GM18873 (cell line): ENCODE data around the gene HARS1.
"Not testable (repeated sequence)": the region's sequence is repeated elsewhere in the genome, so short reads cannot be mapped to it uniquely, and the experiment has no call there.

Experiments
- ATAC-seq: cut with Tn5 transposase; IDR thresholded peaks from one replicate; pipeline ENCODE4 v1.9.1; 2021; ENCODE audit warnings: mild to moderate bottlenecking, moderate library complexity, moderate number of reproducible peaks; ENCODE audit not compliant: unreplicated experiment, low FRiP score

HARS1 gene

DNA sequence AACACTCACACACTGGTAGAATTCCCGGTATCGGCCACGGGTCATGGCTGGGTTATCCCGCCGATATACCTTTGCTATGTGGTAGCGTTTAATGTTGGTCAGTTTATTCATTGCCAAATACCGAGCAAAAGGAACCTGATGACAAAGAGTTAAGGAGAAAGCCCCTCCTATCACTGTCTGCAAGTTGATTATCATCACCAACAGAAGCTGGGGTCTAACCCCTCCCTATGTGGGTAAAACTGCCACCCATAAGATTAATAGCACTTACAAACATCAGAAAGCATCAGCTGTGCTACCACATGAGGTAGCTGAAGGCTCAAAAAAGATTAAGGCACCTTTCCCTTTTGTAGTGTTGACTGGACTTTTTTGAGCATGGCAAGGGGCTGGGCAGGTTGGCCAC, 12.2 kb downstream of the HARS1 start:
- no peak for ATAC-seq

DNA sequence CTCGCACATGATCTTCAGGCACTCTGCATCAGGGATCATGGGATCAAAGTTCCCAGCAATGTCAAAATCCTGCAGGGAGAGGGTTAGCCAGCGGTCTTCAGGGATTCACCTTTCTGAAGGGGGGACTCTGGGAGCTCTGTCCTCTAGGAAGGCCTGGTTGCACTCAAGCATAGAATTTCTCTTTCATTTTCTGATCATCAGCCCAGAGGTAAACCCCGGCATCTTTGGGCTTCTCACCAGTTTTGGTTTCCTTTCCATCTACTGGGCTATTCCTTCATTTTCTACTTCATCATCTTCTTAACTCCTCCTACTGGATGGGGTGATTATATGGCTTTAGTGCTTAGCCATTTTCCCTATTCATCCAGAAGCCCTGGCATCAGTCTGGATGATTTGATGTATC, 13.2 kb downstream of the HARS1 start:
- ATAC-seq = no peak

- ATAC-seq = no peak
These were observed 16.5 kb downstream of the HARS1 start for GRCh38 chr5:140674629-140675028.

DNA sequence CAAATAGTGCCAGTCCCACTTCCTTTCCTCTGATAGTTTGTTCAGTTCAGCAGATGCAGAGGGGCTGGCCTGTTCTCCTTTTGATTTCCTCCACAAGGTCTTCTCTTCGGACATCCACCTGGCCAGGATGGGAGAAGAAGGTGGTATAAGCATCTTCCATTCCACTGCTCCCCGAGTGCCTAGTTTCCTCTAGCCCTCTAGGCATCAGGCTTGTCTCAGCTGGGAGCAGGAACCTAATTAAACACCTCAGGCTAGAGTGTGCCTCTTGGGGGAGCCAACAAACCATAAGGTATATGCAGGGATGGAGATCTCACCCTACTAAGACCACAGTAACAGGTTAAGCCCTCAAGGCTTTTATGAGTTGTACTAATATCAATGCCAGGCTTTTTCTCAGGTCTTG, 17.0 kb downstream of the HARS1 start:
- no peak for ATAC-seq

DNA sequence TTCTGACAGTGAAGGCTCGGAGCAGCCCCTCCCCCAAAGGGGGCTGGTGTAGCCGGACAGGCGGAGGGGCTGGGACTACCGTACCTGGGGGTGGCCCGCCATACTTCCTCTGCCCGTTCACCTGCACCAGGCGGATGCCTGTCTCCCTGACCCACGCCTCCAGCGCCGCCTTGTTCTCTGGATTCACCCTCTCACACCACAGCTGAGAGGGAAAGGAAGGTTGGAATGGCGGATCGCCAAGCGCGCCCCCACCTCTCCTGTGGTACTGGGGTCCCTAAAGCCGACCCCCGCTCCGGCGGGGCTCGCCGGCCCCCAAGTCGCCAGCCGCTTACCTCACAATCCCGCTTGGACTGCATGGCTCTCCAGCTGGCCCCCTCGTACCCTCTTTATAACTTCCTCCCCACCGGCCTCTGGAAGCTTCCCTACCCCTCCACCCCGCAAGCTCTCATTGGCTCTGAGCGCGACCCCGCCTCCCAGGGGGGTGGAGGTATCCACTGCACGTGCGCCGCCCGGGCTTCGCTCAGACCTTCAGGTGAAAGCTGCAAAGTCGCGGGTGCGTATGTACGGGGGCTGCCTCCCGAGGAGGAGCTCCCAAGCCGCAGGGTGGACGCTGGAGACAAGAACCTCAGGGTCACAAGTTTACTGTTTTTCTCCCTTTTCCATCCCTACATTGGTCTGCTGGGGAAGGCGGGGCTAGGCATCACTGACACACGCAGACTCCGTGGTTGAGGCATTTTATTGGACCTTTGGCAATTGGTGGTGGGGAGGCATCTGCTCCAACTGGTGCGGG, 17.8 kb downstream of the HARS1 start, which contains the start of gene DND1:
TSS of gene DND1 (minus strand) at position 390 of the 790 bp plus-strand sequence. CDS start at position 356, 34 bp downstream.
- no peak for ATAC-seq

DNA sequence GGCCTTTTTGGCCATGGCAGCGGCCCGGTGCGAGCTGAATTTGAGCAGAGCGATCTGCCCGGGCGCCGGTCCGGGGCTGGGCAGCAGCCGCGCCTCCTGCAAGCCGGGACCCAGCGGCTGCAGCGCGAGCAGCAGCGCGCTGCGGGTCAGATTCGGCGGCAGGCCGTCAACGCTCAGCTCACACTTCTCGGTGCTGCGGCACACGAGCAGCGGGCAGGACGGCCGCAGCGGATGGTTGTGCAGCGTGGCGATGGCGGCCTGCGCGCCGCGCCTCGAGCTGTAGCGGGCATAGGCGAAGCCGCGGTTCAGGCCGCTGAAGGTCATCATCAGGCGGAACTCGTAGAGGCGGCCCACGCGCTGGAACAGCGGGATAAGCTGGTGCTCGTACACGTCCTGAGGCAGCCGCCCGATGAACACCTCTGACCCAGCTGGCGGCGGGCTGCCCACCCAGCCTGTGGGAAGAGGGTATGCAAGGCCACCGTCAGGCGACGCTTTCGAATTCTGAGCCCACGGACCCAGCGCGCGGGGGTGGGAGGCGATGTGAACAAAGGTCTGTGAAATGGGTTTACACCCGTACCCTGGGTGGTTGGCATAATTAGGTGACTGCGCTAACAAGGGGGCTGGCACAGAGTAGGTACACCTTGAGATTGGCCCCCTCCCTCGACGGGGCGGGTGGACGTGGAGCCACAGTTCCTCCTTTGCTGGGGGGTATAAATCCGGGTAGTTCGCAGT, 18.5 kb downstream of the HARS1 start:
- no peak for ATAC-seq

- ATAC-seq = no peak
These were observed 19.6 kb downstream of the HARS1 start for GRCh38 chr5:140671472-140672125.

GRCh38 chr5:140671035-140671434, 20.1 kb downstream of the HARS1 start:
- not testable (repeated sequence) for ATAC-seq

- peak; percentile 92 for ATAC-seq
These were observed 26.6 kb downstream of the HARS1 start, which contains the start of gene WDR55 for GRCh38 chr5:140664359-140665119. WDR55 (plus strand) TSS chr5:140664904; CDS start chr5:140664913, 9 bp downstream.

DNA sequence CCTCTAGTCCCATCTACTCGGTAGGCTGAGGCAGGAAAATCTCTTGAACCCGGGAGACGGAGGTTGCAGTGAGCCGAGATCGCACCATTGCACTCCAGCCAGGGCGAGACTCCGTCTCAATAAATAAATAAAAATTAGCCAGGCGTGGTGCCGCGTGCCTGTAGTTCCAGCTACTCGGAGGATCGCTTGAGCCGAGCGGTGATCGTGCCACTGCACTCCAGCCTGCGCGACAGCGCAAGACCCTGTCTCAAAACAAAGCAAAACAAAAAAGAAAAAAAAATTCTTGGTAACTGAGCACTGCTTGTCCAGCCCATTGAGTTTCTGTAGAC, 27.2 kb downstream of the HARS1 start:
- ATAC-seq = no peak

- not testable (repeated sequence) for ATAC-seq
These were observed 30.8 kb downstream of the HARS1 start for GRCh38 chr5:140660371-140660770.

- ATAC-seq = no peak
These were observed 32.3 kb downstream of the HARS1 start for GRCh38 chr5:140658870-140659269.

GRCh38 chr5:140647042-140647419, 44.1 kb downstream of the HARS1 start:
- ATAC-seq = no peak

GRCh38 chr5:140642718-140643117, 48.5 kb downstream of the HARS1 start:
- no peak for ATAC-seq

- ATAC-seq = no peak
These were observed 49.5 kb downstream of the HARS1 start for GRCh38 chr5:140641716-140642115.

GRCh38 chr5:140639148-140639981, 51.8 kb downstream of the HARS1 start, which contains the start of gene TMCO6:
TMCO6 (plus strand) TSS chr5:140639451; CDS start chr5:140639528, 77 bp downstream.
- peak; percentile 59 for ATAC-seq

- ATAC-seq = not testable (repeated sequence)
These were observed 52.3 kb downstream of the HARS1 start for GRCh38 chr5:140638898-140639147.

DNA sequence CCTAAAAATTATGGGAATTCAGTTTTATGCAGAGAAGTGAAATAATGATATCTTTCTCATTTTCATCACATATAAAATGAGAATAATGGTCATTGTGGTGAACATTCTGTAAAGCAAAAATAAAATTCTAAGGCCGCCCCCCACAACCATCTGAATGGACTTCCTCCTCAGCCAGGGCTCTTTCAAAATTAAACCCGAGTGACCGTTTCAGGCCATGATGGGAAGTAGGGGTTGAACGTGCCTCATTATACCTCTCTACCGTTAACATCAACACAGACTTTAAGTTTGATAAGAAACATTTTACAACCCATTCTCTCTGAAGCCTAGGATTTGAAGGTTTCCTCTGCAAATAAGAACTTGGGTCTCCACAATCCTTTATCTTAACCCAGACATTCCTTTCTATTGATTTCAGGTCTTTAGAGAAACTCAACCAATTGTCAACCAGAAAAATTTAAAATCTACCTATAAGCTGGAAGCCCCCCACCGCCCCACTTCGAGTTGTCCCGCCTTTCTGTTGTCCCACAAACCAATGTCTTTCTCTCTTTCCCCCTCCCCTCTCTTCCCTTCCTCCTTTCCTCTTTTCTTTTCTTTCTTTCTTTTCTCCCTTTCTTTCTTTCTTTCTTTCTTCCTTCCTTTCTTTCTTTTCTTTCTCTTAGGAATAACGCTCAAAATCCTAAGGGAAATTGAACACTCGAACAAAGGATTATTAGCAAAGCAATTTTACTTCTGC, 53.6 kb downstream of the HARS1 start:
- ATAC-seq = no peak
